ENCODE results near the gene PALM3.
"Not testable (repeated sequence)": the region's sequence is repeated elsewhere in the genome, so short reads cannot be mapped to it uniquely, and the experiment has no call there.

PALM3 gene

GRCh38 chr19:14042659-14043608, 18.9 kb downstream of the PALM3 start:
- H3K27me3 ChIP-seq (ENCODE audit: low read depth, low read length); H3K4me1 ChIP-seq (ENCODE audit: control insufficient read depth in 1 of 2, insufficient read depth in 2 of 2, low read length in 2 of 2); H3K36me3 ChIP-seq (ENCODE audit: control insufficient read depth in 1 of 2, insufficient read depth in 2 of 2, low read length in 2 of 2); H3K9me3 ChIP-seq (ENCODE audit: control insufficient read depth in 1 of 2, low read length in 2 of 2); H3K4me3 ChIP-seq (ENCODE audit: low read depth in 1 of 2, low read length in 2 of 2); H3K27ac ChIP-seq (ENCODE audit: low read length): not testable (repeated sequence)

- no peaks in the 10 kb centered on the region for H3K27me3 ChIP-seq (ENCODE audit: low read depth, low read length)
- no peak overlapping the region for H3K27ac ChIP-seq (ENCODE audit: low read length)
- H3K36me3 ChIP-seq (ENCODE audit: control insufficient read depth in 1 of 2, insufficient read depth in 2 of 2, low read length in 2 of 2): no peaks in the 10 kb centered on the region
- H3K9me3 ChIP-seq (ENCODE audit: control insufficient read depth in 1 of 2, low read length in 2 of 2): no peaks in the 10 kb centered on the region
- H3K4me1 ChIP-seq (ENCODE audit: control insufficient read depth in 1 of 2, insufficient read depth in 2 of 2, low read length in 2 of 2): no peaks in the 10 kb centered on the region
- H3K4me3 ChIP-seq (ENCODE audit: low read depth in 1 of 2, low read length in 2 of 2): no peak overlapping the region
These were observed 22.7 kb downstream of the PALM3 start for GRCh38 chr19:14039181-14039580.

GRCh38 chr19:14035706-14036105, 26.2 kb downstream of the PALM3 start:
- H3K36me3 ChIP-seq (ENCODE audit: control insufficient read depth in 1 of 2, insufficient read depth in 2 of 2, low read length in 2 of 2): no peaks in the 10 kb centered on the region
- H3K4me1 ChIP-seq (ENCODE audit: control insufficient read depth in 1 of 2, insufficient read depth in 2 of 2, low read length in 2 of 2): peaks cover 0 to 12% of the 10 kb centered on the region in 2 donors
- no peaks in the 10 kb centered on the region for H3K9me3 ChIP-seq (ENCODE audit: control insufficient read depth in 1 of 2, low read length in 2 of 2)
- H3K27ac ChIP-seq (ENCODE audit: low read length): no peak overlapping the region
- H3K4me3 ChIP-seq (ENCODE audit: low read depth in 1 of 2, low read length in 2 of 2): no peak overlapping the region
- no peaks in the 10 kb centered on the region for H3K27me3 ChIP-seq (ENCODE audit: low read depth, low read length)

- H3K4me1 ChIP-seq (ENCODE audit: control insufficient read depth in 1 of 2, insufficient read depth in 2 of 2, low read length in 2 of 2): peaks cover 0 to 12% of the 10 kb centered on the region in 2 donors
- not testable (repeated sequence) for H3K4me3 ChIP-seq (ENCODE audit: low read depth in 1 of 2, low read length in 2 of 2); H3K27me3 ChIP-seq (ENCODE audit: low read depth, low read length); H3K27ac ChIP-seq (ENCODE audit: low read length); H3K9me3 ChIP-seq (ENCODE audit: control insufficient read depth in 1 of 2, low read length in 2 of 2); H3K36me3 ChIP-seq (ENCODE audit: control insufficient read depth in 1 of 2, insufficient read depth in 2 of 2, low read length in 2 of 2)
These were observed 26.7 kb downstream of the PALM3 start for GRCh38 chr19:14035159-14035558.

- H3K36me3 ChIP-seq (ENCODE audit: control insufficient read depth in 1 of 2, insufficient read depth in 2 of 2, low read length in 2 of 2): no peaks in the 10 kb centered on the region
- no peaks in the 10 kb centered on the region for H3K9me3 ChIP-seq (ENCODE audit: control insufficient read depth in 1 of 2, low read length in 2 of 2)
- H3K27ac ChIP-seq (ENCODE audit: low read length): no peak overlapping the region
- H3K27me3 ChIP-seq (ENCODE audit: low read depth, low read length): peaks cover 4% of the 10 kb centered on the region
- H3K4me3 ChIP-seq (ENCODE audit: low read depth in 1 of 2, low read length in 2 of 2): no peak overlapping the region
- peaks cover 0 to 12% of the 10 kb centered on the region in 2 donors for H3K4me1 ChIP-seq (ENCODE audit: control insufficient read depth in 1 of 2, insufficient read depth in 2 of 2, low read length in 2 of 2)
These were observed 27.9 kb downstream of the PALM3 start for GRCh38 chr19:14033946-14034345.

- Histone ChIP-seq H3K27ac (ENCODE audit: low read length) (no peak within 1 kb of the TSS), H3K27me3 (ENCODE audit: low read depth, low read length) (peaks cover 4% of the 10 kb centered on the region), H3K36me3 (ENCODE audit: control insufficient read depth in 1 of 2, insufficient read depth in 2 of 2, low read length in 2 of 2) (no peaks in the 10 kb centered on the region), H3K4me3 (ENCODE audit: low read depth in 1 of 2, low read length in 2 of 2) (peak within 1 kb of the TSS; percentile 57 to 68), H3K4me1 (ENCODE audit: control insufficient read depth in 1 of 2, insufficient read depth in 2 of 2, low read length in 2 of 2) (peaks cover 0 to 12% of the 10 kb centered on the region in 2 donors), H3K9me3 (ENCODE audit: control insufficient read depth in 1 of 2, low read length in 2 of 2) (no peaks in the 10 kb centered on the region)
These were observed 30.0 kb downstream of the PALM3 start, which contains the start of gene IL27RA for GRCh38 chr19:14031719-14032480. TSS of gene IL27RA (plus strand) at chr19:14031762. CDS start at chr19:14031873, 111 bp downstream.

GRCh38 chr19:14030997-14031718, 30.7 kb downstream of the PALM3 start:
- Histone ChIP-seq H3K9me3 (ENCODE audit: control insufficient read depth in 1 of 2, low read length in 2 of 2) (no peaks in the 10 kb centered on the region), H3K27me3 (ENCODE audit: low read depth, low read length) (peaks cover 4% of the 10 kb centered on the region), H3K4me1 (ENCODE audit: control insufficient read depth in 1 of 2, insufficient read depth in 2 of 2, low read length in 2 of 2) (peaks cover 0 to 12% of the 10 kb centered on the region in 2 donors), H3K27ac (ENCODE audit: low read length) (no peak overlapping the region), H3K4me3 (ENCODE audit: low read depth in 1 of 2, low read length in 2 of 2) (peak overlapping the region; percentile 57 to 68), H3K36me3 (ENCODE audit: control insufficient read depth in 1 of 2, insufficient read depth in 2 of 2, low read length in 2 of 2) (no peaks in the 10 kb centered on the region)

GRCh38 chr19:14028901-14029300, 33.0 kb downstream of the PALM3 start:
- Histone ChIP-seq H3K27ac (ENCODE audit: low read length) (no peak overlapping the region), H3K27me3 (ENCODE audit: low read depth, low read length) (peaks cover 4% of the 10 kb centered on the region), H3K9me3 (ENCODE audit: control insufficient read depth in 1 of 2, low read length in 2 of 2) (no peaks in the 10 kb centered on the region), H3K36me3 (ENCODE audit: control insufficient read depth in 1 of 2, insufficient read depth in 2 of 2, low read length in 2 of 2) (no peaks in the 10 kb centered on the region), H3K4me1 (ENCODE audit: control insufficient read depth in 1 of 2, insufficient read depth in 2 of 2, low read length in 2 of 2) (peaks cover 0 to 12% of the 10 kb centered on the region in 2 donors), H3K4me3 (ENCODE audit: low read depth in 1 of 2, low read length in 2 of 2) (no peak overlapping the region)

- H3K4me3 ChIP-seq (ENCODE audit: low read depth in 1 of 2, low read length in 2 of 2): no peak within 1 kb of the TSS
- peaks cover 4% of the 10 kb centered on the region for H3K27me3 ChIP-seq (ENCODE audit: low read depth, low read length)
- no peaks in the 10 kb centered on the region for H3K9me3 ChIP-seq (ENCODE audit: control insufficient read depth in 1 of 2, low read length in 2 of 2)
- H3K27ac ChIP-seq (ENCODE audit: low read length): no peak within 1 kb of the TSS
- peaks cover 0 to 12% of the 10 kb centered on the region in 2 donors for H3K4me1 ChIP-seq (ENCODE audit: control insufficient read depth in 1 of 2, insufficient read depth in 2 of 2, low read length in 2 of 2)
- H3K36me3 ChIP-seq (ENCODE audit: control insufficient read depth in 1 of 2, insufficient read depth in 2 of 2, low read length in 2 of 2): no peaks in the 10 kb centered on the region
These were observed 33.9 kb downstream of the PALM3 start, which contains the start of gene RLN3 for GRCh38 chr19:14027856-14028450. TSS of gene RLN3 (plus strand) at chr19:14028148. CDS start at chr19:14028205, 57 bp downstream.

- H3K9me3 ChIP-seq (ENCODE audit: control insufficient read depth in 1 of 2, low read length in 2 of 2); H3K27ac ChIP-seq (ENCODE audit: low read length); H3K4me1 ChIP-seq (ENCODE audit: control insufficient read depth in 1 of 2, insufficient read depth in 2 of 2, low read length in 2 of 2); H3K36me3 ChIP-seq (ENCODE audit: control insufficient read depth in 1 of 2, insufficient read depth in 2 of 2, low read length in 2 of 2); H3K4me3 ChIP-seq (ENCODE audit: low read depth in 1 of 2, low read length in 2 of 2); H3K27me3 ChIP-seq (ENCODE audit: low read depth, low read length): not testable (repeated sequence)
These were observed 35.2 kb downstream of the PALM3 start for GRCh38 chr19:14026652-14027192.
